ENCODE results near the gene TNFSF12.
A peak's percentile ranks its signal among the peaks of the same experiment; 100 is the strongest.

TNFSF12 gene

GRCh38 chr17:7548585-7549400 is at the start of gene TNFSF12:
TSS of gene TNFSF12 (plus strand) at chr17:7549058. CDS start at chr17:7549154, 96 bp downstream.
- DNase-seq: peak; percentile 35

- DNase-seq: no peak
Observed at GRCh38 chr17:7499161-7499560, 49.7 kb upstream of the TNFSF12 start.

GRCh38 chr17:7501729-7502128 is 47.1 kb upstream of the TNFSF12 start:
- DNase-seq: no peak

GRCh38 chr17:7502171-7502847 is 46.5 kb upstream of the TNFSF12 start:
- DNase-seq: no peak

- DNase-seq: no peak
Observed at GRCh38 chr17:7502987-7503386, 45.9 kb upstream of the TNFSF12 start.

- DNase-seq: no peak
Observed at GRCh38 chr17:7503521-7503920, 45.3 kb upstream of the TNFSF12 start.

GRCh38 chr17:7508145-7508544 is 40.7 kb upstream of the TNFSF12 start:
- no peak for DNase-seq

- no peak for DNase-seq
Observed at GRCh38 chr17:7508846-7509245, 40.0 kb upstream of the TNFSF12 start.

GRCh38 chr17:7509937-7510336 is 38.9 kb upstream of the TNFSF12 start:
- no peak for DNase-seq

- no peak for DNase-seq
Observed at GRCh38 chr17:7511108-7511507, 37.8 kb upstream of the TNFSF12 start.

GRCh38 chr17:7512105-7512504 is 36.8 kb upstream of the TNFSF12 start:
- DNase-seq: no peak

- DNase-seq: no peak
Observed at GRCh38 chr17:7512824-7513540, 35.9 kb upstream of the TNFSF12 start.

- DNase-seq: no peak
Observed at GRCh38 chr17:7513850-7514419, 34.9 kb upstream of the TNFSF12 start.

- no peak for DNase-seq
Observed at GRCh38 chr17:7515911-7516610, 32.8 kb upstream of the TNFSF12 start.

- DNase-seq: peak; percentile 51
Observed at GRCh38 chr17:7523033-7523432, 25.8 kb upstream of the TNFSF12 start.

- DNase-seq: no peak
Observed at GRCh38 chr17:7528842-7529241, 20.0 kb upstream of the TNFSF12 start.

- DNase-seq: no peak
Observed at GRCh38 chr17:7530023-7530900, 18.6 kb upstream of the TNFSF12 start.

GRCh38 chr17:7538050-7538449 is 10.8 kb upstream of the TNFSF12 start:
- no peak for DNase-seq

GRCh38 chr17:7538891-7539545 is 9.8 kb upstream of the TNFSF12 start:
- no peak for DNase-seq

- DNase-seq: no peak
Observed at GRCh38 chr17:7541074-7541621, 7.7 kb upstream of the TNFSF12 start.

GRCh38 chr17:7544911-7545310 is 3.9 kb upstream of the TNFSF12 start:
- no peak for DNase-seq
